Choroid plexus epithelial cell (primary cell): Measurements from ENCODE around the gene NMNAT1.
"Not testable (repeated sequence)": the region's sequence is repeated elsewhere in the genome, so short reads cannot be mapped to it uniquely, and the experiment has no call there.

Experiments used
- DNase-seq: peaks from one replicate; pipeline ENCODE4 v3.0.0-alpha.2; 2010; ENCODE audit warnings: low read depth
- H3K4me3 ChIP-seq: 2 replicates; pipeline ENCODE4 v1.5.1; 2011; ENCODE audit warnings: low read depth, mild to moderate bottlenecking, control low read depth, low read length, moderate library complexity
- TF ChIP-seq, protein P1 (sequence below): conservative IDR thresholded peaks from 2 replicates; pipeline ENCODE4 v1.5.1; 2011; ENCODE audit warnings: low read depth, mild to moderate bottlenecking, control low read depth, inconsistent platforms, low read length, moderate library complexity

The NMNAT1 gene

DNA sequence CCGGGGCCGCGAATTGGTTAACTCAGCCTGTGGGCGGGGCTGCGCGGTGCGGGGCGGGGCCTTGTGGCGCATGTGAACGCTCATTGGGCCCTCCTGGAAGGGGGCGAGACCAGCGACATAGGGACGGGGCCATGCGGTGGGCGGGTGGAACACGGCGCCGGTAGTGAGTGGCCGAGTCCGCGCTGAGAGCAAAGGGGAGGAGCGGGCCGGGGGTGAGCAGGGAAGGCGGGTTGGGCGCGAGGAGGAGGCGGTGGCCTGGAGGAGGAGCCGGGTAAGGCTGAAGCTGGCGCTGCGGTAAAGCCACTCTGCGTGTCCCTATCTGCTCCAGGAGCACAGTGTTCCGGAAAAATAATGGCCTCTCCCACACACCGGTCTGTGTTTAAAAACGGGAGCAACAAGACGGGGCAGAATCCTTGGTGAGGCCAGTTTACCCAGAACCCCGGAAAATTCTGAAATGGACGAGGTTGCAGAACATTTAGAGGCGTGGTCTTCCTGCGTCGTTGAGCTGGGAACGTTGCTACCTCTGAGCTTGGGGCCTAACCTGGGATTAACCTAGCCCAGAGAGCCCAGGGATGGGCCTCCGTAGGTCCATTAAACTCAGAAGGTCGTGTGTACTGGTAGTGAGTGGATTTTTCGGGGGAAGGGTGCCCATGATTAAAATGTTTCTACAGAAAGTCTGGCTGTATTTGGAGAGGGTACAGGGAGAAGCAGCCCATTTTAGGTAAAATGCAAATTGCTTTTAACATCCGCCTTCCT lies 32.7 kb upstream of the NMNAT1 start:
- TF ChIP-seq, protein P1, sequence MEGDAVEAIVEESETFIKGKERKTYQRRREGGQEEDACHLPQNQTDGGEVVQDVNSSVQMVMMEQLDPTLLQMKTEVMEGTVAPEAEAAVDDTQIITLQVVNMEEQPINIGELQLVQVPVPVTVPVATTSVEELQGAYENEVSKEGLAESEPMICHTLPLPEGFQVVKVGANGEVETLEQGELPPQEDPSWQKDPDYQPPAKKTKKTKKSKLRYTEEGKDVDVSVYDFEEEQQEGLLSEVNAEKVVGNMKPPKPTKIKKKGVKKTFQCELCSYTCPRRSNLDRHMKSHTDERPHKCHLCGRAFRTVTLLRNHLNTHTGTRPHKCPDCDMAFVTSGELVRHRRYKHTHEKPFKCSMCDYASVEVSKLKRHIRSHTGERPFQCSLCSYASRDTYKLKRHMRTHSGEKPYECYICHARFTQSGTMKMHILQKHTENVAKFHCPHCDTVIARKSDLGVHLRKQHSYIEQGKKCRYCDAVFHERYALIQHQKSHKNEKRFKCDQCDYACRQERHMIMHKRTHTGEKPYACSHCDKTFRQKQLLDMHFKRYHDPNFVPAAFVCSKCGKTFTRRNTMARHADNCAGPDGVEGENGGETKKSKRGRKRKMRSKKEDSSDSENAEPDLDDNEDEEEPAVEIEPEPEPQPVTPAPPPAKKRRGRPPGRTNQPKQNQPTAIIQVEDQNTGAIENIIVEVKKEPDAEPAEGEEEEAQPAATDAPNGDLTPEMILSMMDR: no peak

DNA sequence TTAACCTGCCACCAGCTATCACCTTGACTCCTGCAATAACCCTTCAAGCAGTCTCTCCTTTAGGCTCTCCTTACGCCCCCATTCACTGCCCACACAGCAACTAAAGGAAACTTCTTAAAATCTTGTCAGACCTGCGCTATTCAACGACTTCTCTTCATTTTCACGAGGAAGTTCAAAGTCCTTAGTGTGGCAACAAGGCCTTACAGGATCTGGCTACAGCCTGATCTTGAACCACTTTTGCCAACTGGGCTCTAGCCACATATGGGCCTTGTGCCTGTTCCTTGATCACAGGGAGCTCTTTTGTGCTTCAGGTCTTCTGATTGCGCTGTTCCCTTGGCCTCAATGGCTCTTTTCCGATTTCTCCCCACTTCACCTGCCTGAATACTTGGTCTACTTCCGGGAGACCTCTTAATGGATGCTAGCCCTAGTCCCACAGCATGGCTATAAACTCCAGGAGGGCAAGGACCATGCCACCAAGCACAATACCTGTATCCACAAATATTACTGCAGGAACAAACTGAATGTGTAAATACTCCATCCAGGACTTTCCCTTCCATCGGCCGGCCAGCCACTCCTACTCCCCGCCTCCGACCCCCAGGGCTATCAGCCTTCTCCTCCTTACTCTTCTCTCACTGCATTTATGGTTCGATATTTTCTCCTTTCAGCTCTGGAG lies 30.9 kb upstream of the NMNAT1 start:
- TF ChIP-seq, protein P1: no peak
- no peak for DNase-seq
- H3K4me3 ChIP-seq: no peak overlapping the region

More for the DNA sequence above, 32.7 kb upstream of the NMNAT1 start:
- peak overlapping the region; percentile 73 for H3K4me3 ChIP-seq
- peak; percentile 100 for DNase-seq

DNA sequence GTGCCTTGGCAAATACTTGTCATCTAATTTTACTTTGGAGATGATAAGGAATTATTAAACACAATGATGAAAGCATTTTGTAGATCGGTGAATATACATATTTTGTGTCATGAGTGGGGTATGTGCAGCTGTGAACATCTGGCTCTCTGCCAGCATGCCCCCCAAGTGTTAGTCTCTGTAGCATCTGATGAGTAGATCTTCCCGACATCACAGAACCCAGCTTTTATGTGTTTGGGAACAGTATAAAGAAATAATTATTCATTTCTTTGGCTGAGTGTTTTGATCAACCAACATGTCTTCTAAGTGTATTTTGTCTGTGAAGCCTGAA lies 28.7 kb upstream of the NMNAT1 start:
- no peak overlapping the region for H3K4me3 ChIP-seq
- TF ChIP-seq, protein P1: no peak
- DNase-seq: no peak

- TF ChIP-seq, protein P1: no peak
- no peak for DNase-seq
- H3K4me3 ChIP-seq: no peak overlapping the region
Observed at GRCh38 chr1:9916452-9916851, 26.8 kb upstream of the NMNAT1 start.

DNA sequence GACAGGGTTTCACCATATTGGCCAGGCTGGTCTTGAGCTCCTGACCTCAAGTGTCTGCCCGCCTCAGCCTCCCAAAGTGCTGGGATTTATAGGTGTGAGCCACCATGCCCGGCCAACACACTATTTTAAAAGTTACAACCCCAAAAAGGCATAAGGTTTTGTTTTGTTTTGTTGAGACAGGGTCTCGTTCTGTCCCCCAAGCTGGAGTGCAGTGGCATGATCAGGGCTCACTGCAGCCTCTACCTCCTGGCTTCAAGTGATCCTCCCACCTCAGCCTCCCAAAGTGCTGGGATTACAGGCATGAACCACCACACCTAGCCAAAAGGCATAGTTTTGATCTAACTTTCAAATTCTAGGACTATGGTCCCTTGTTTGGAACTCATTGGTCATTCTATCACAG lies 25.8 kb upstream of the NMNAT1 start:
- not testable (repeated sequence) for DNase-seq

DNA sequence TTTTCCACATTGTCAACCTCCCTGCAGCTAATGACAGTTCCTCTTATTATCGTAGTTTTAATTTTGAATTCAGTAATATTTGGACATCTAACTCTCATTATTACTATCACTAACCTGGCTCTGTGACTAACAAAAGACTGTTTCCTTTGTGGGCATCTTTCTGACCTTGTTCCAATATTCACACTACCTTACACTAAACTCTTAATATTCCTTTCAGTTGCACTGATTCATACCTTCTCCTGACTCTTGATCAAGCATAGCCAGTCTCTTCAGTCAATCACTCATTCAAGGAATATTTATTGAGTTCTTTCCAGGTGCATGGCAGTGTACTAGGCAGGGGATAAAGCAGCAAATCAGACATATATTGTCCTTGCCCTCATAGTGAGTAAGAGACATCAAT lies 25.4 kb upstream of the NMNAT1 start:
- DNase-seq: no peak
- H3K4me3 ChIP-seq: no peak overlapping the region
- TF ChIP-seq, protein P1: no peak

More for the DNA sequence above, 25.8 kb upstream of the NMNAT1 start:
- H3K4me3 ChIP-seq: not testable (repeated sequence)

GRCh38 chr1:9920606-9921005 lies 22.7 kb upstream of the NMNAT1 start:
- TF ChIP-seq, protein P1: no peak
- H3K4me3 ChIP-seq: no peak overlapping the region
- no peak for DNase-seq
